Spinal cord (tissue), 10 donors: ENCODE measurements around the gene ELAC2. TPM values are rescaled to one million over a fixed set of nuclear protein-coding genes. Genes with fewer than 3 reads are reported as not detected.
"Not testable (repeated sequence)": the region's sequence is repeated elsewhere in the genome, so short reads cannot be mapped to it uniquely, and the experiment has no call there.

Experiments used
- DNase-seq, 6 donors: peaks; one replicate each; pipeline versions ENCODE4 v3.0.0 to v3.0.0-alpha.2; 2013 to 2015; ENCODE audit warnings: low spot score in 6 of 6, low read depth in 4 of 6
- H3K27ac ChIP-seq: one replicate; pipeline ENCODE4 v1.5.1; 2013; ENCODE audit warnings: low read depth, low read length, control low read depth
- H3K27me3 ChIP-seq: one replicate; pipeline ENCODE4 v1.6.1; 2013; ENCODE audit warnings: low read length; ENCODE audit not compliant: control insufficient read depth, insufficient read depth
- H3K36me3 ChIP-seq: one replicate; pipeline ENCODE4 v1.6.1; 2013; ENCODE audit warnings: low read length; ENCODE audit not compliant: control insufficient read depth, insufficient read depth
- H3K4me1 ChIP-seq: one replicate; pipeline ENCODE4 v1.6.1; 2013; ENCODE audit warnings: low read length; ENCODE audit not compliant: control insufficient read depth, insufficient read depth
- H3K4me3 ChIP-seq: one replicate; pipeline ENCODE4 v1.5.1; 2013; ENCODE audit warnings: low read depth, low read length, control low read depth
- H3K9me3 ChIP-seq: one replicate; pipeline ENCODE4 v1.6.1; 2013; ENCODE audit warnings: low read length; ENCODE audit not compliant: control insufficient read depth, insufficient read depth
- WGBS: methylation state at CpG from one replicate; pipeline ENCODE4 v1.1.5; 2013; ENCODE audit warnings: missing lambda C conversion rate; ENCODE audit not compliant: insufficient coverage; 5-methylcytosine and 5-hydroxymethylcytosine counted together
- polyA plus RNA-seq, 2 donors: library from polyadenylated mRNA; unstranded; fragments of 120-200 nt; gene quantifications; one replicate each; pipeline ENCODE4 v1.2.1, GENCODE V29; 2013; ENCODE audit not compliant: insufficient read length in 2 of 2
- total RNA-seq, 2 donors: library from RNA; depleted of rRNA in 1 of 2; stranded (reverse); fragments of 120-200 nt in 1 of 2; fragments of >200 nt in 1 of 2; gene quantifications; one replicate each; pipeline versions ENCODE4 v1.2.3 to v1.2.4, GENCODE V29; 2013 to 2014
- donor health status: healthy.

Gene ELAC2
- total and polyA plus RNA-seq, 4 donors: 55.3 to 64.4 (median 58.5) TPM

DNA sequence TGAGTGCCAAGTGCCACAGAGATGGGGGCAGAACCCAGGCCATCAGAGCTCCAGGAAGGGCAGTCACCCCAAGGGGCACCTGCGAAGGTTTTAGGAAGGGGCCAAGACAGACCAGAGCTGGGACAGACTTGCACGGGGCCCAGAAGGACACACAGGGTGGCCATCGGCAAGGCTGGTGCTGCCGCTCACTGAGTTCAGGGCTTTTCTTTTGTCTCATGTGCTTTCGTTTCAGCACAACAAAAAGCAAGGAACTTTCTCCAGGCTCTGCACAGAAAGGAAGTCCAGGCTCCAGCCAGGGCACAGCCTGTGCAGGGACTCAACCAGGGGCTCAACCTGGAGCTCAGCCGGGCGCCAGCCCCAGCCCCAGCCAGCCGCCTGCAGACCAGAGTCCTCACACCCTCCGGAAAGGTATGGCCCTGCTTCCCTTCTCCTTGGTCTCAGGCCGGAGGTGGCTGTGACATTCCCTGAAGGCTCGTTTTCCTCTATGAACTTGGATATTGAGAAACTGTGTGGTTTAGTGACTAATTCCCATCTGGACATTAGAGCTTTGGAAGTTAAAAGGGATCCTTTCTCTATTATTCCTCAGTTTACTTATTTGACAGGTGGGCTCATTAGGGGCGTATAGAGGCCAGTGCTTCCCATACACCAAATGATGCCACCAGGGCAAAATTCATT lies 37.9 kb downstream of the ELAC2 start:
- H3K27me3 ChIP-seq: no peaks in the 10 kb centered on the region
- no peak overlapping the region for H3K27ac ChIP-seq
- H3K36me3 ChIP-seq: peaks cover 13% of the 10 kb centered on the region
- DNase-seq: no peak
- WGBS: 88% methylated on average over 9 of the region's 12 CpGs
- H3K4me1 ChIP-seq: peaks cover 9% of the 10 kb centered on the region
- no peak overlapping the region for H3K4me3 ChIP-seq
- H3K9me3 ChIP-seq: no peaks in the 10 kb centered on the region

DNA sequence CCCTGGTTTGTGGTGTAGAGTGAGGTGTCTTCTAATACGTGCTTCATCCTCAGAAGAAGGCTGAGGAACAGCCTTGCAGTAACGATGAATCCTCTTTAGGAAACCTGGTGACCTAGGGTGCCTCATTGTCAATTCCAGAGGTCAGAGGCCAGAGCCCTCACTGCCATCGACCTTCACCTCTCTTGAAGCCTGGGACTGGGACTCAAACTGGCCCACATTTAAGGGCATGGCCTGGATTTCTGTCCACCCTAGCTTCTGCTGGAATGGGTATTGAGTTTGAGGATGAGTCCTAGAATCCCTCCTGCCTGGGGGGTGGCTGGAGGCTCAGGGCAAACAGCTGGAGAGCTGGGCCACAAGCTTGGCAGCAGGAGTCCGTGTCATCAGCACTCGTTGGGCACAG lies 38.6 kb downstream of the ELAC2 start:
- 94% methylated on average over 4 of the region's 5 CpGs for WGBS
- peaks cover 5% of the 10 kb centered on the region for H3K4me1 ChIP-seq
- H3K27me3 ChIP-seq: no peaks in the 10 kb centered on the region
- no peak for DNase-seq
- no peak overlapping the region for H3K4me3 ChIP-seq
- peaks cover 9% of the 10 kb centered on the region for H3K36me3 ChIP-seq
- H3K27ac ChIP-seq: no peak overlapping the region
- H3K9me3 ChIP-seq: no peaks in the 10 kb centered on the region

DNA sequence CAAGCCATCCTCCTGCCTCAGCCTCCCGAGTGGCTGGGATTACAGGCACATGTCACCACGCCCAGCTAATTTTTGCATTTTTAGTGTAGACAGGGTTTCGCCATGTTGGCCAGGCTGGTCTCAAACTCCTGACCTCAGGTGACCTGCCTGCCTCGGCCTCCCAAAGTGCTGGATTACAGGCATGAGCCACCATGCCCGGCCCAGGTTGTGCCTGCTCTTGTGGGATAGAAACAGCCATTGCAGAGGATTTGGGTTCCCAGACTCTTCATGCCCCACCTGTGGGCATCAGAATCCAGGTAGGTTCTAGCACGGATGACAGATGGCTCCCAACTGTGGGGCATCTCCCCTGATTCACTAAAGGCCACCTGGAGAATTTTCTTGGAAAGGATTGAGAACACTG lies 39.0 kb downstream of the ELAC2 start:
- not testable (repeated sequence) for H3K36me3 ChIP-seq, H3K27ac ChIP-seq, H3K27me3 ChIP-seq, DNase-seq, H3K9me3 ChIP-seq, H3K4me1 ChIP-seq, H3K4me3 ChIP-seq
- 99% methylated on average over 5 of the region's 6 CpGs for WGBS

DNA sequence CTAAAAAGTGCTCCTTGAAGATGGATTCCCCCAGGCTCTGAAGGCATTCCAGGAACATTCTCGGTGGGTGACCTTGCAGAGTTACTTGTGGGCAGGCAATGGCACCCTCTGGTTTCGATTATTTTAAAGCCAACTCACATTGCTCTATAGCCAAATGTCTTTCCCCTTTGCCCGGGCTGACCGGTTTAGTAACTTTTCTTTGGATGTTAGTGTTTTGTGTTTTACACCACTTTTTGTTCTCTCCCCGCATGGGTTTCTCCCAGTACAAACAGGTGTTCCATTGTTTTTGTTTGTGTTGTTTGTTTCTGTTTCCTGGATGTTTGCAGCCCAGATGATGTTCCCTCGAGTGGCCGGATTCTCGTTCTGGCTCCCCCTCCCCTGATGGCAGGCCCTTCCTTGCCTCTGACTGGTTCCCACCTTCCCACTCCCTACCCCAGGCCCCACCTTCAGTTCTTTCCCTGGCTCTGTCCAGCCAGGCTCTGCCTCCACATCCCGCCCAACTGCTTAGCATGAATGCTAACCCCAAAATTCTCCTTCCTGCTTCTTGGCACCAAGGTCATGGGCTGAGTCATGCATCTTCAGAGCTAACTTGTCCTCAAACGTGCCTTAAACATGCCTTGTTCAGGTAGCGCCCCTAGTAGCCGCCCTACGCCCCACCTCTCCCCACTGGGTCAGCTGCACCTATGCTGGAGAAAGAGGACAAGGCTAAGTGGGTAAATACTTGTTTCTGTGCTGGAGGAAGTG lies 40.6 kb downstream of the ELAC2 start:
- no peak for DNase-seq
- WGBS: 57% methylated on average over 7 of the region's 13 CpGs
- Histone ChIP-seq H3K4me1 (peaks cover 12% of the 10 kb centered on the region), H3K4me3 (no peak overlapping the region), H3K36me3 (peaks cover 9% of the 10 kb centered on the region), H3K27me3 (no peaks in the 10 kb centered on the region), H3K27ac (no peak overlapping the region), H3K9me3 (no peaks in the 10 kb centered on the region)

- Histone ChIP-seq H3K36me3 (no peaks in the 10 kb centered on the region), H3K4me3 (peak overlapping the region; percentile 32), H3K4me1 (peaks cover 12% of the 10 kb centered on the region), H3K27me3 (no peaks in the 10 kb centered on the region), H3K27ac (no peak overlapping the region), H3K9me3 (no peaks in the 10 kb centered on the region)
- DNase-seq: peak in 1 of 6 donors; percentile 42
- 13% methylated on average over 40 of the region's 40 CpGs for WGBS
Measured at GRCh38 chr17:12974005-12974531, 43.8 kb downstream of the ELAC2 start.

- H3K4me1 ChIP-seq: peaks cover 12% of the 10 kb centered on the region
- H3K9me3 ChIP-seq: no peaks in the 10 kb centered on the region
- no peak overlapping the region for H3K27ac ChIP-seq
- no peaks in the 10 kb centered on the region for H3K36me3 ChIP-seq
- peak overlapping the region; percentile 32 for H3K4me3 ChIP-seq
- peak in 2 of 6 donors; percentile 41 to 59 for DNase-seq
- WGBS: 5% methylated on average over 15 of the region's 16 CpGs
- H3K27me3 ChIP-seq: no peaks in the 10 kb centered on the region
Measured at GRCh38 chr17:12973496-12974004, 44.3 kb downstream of the ELAC2 start.

DNA sequence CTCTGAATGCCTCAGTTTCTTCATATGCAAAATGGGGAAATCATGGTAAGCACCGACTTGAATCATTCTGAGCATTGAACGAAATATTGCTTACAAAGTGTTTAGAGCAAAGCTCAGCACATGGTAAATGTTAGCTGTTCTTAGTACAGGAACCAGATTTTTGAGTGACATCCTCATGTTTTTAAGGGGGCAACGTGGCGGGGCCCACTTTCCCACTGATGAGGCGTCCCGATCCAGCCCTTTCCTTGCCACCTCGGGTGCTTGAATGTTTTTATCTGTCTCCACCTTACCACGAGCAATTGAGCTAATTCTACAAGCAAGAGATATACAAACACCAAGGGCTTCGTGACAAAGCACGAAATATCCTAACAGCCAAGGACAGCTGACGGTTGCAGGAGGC lies 49.9 kb downstream of the ELAC2 start:
- WGBS: 77% methylated on average over 10 of the region's 11 CpGs
- H3K4me3 ChIP-seq: no peak overlapping the region
- DNase-seq: no peak
- H3K9me3 ChIP-seq: no peaks in the 10 kb centered on the region
- H3K4me1 ChIP-seq: no peaks in the 10 kb centered on the region
- no peak overlapping the region for H3K27ac ChIP-seq
- peaks cover 13% of the 10 kb centered on the region for H3K36me3 ChIP-seq
- no peaks in the 10 kb centered on the region for H3K27me3 ChIP-seq

- WGBS: 98% methylated on average over 4 of the region's 5 CpGs
- Histone ChIP-seq H3K9me3 (no peaks in the 10 kb centered on the region), H3K4me3 (no peak overlapping the region), H3K27ac (no peak overlapping the region), H3K27me3 (no peaks in the 10 kb centered on the region), H3K4me1 (no peaks in the 10 kb centered on the region), H3K36me3 (peaks cover 13% of the 10 kb centered on the region)
- no peak for DNase-seq
Measured at GRCh38 chr17:12966413-12966812, 51.4 kb downstream of the ELAC2 start.

- Histone ChIP-seq H3K27ac (no peak overlapping the region), H3K4me1 (no peaks in the 10 kb centered on the region), H3K9me3 (no peaks in the 10 kb centered on the region), H3K4me3 (no peak overlapping the region), H3K27me3 (no peaks in the 10 kb centered on the region), H3K36me3 (peaks cover 13% of the 10 kb centered on the region)
- DNase-seq: no peak
- WGBS: 100% methylated on average over 1 of the region's 3 CpGs
Measured at GRCh38 chr17:12965988-12966387, 51.8 kb downstream of the ELAC2 start.
